HG02884 (cell line): ENCODE data around the gene LDB3.

Experiments
- ATAC-seq: cut with Tn5 transposase; IDR thresholded peaks from one replicate; pipeline ENCODE4 v1.9.1; 2021; ENCODE audit warnings: mild to moderate bottlenecking, moderate library complexity; ENCODE audit not compliant: unreplicated experiment

Gene LDB3

DNA sequence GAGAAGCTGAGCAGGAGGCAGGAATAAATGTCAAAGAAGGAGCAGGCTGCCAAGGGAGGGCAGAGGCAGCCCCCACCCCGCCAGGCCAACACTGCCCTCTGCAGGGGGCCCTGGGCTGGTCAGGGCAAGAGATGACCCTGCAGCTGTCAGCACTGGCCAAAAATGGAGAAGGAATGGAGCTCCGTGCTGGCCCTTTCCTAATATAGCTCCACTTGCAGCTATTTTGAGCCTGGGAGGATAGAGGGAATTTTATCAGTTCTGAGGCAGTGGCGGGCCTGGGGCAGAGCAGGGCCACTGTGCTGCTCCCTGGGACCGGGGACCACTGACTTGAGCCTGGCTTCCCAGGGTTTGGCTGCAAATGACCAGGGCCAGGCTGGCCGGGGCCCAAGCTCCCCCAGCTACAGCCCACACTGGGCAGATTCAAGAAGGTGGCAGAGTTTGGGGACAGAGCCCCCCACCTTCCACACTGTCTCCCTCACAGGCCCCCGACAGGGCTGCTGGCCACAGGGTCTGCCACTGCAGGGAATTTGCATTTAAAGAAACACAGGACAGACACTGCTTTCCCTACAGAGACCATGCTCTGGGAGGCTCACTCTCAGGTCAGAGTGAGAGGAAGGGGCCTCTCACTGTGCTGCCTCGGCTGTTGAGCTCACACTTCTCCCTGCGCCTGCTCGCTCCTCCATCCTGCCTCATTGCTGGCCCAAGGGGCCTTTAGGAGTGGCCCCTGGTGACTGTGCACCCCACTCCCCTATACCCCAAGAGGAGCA, 16.2 kb downstream of the LDB3 start:
- no peak for ATAC-seq

GRCh38 chr10:86685416-86685815, 17.1 kb downstream of the LDB3 start:
- ATAC-seq: no peak

- ATAC-seq: no peak
Observed at GRCh38 chr10:86685893-86686632, 17.8 kb downstream of the LDB3 start.

DNA sequence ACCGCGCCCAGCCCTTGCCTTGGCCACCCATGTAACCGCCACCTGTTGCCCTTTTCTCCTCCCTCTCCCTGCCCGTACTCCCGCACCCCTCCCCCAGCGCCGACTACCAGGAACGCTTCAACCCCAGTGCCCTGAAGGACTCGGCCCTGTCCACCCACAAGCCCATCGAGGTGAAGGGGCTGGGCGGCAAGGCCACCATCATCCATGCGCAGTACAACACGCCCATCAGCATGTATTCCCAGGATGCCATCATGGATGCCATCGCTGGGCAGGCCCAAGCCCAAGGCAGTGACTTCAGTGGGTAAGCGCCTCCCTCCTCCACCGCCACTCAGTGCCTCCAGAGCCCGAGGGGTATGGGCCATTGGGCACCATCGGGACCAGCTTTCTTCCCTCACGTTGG, 18.7 kb downstream of the LDB3 start:
- no peak for ATAC-seq

DNA sequence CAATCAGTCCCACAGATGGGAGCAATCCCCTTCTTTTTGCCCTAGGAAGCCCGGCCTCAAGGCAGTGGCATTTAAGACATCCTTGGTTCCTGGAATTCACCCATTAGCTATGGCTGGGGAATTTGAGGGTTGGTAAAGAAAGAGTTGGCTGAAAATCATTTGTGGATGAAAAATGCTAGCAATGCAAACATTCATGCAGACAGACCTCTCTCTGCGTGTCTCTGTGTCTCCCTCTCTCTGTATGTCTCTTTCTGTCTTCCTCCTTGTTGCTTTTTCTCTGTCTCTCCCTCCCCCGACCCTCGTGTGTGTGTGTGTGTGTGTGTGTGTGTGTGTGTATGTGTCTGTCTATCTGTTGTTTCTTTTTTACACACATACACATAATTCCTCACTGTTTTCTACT, 19.4 kb downstream of the LDB3 start:
- ATAC-seq: no peak

DNA sequence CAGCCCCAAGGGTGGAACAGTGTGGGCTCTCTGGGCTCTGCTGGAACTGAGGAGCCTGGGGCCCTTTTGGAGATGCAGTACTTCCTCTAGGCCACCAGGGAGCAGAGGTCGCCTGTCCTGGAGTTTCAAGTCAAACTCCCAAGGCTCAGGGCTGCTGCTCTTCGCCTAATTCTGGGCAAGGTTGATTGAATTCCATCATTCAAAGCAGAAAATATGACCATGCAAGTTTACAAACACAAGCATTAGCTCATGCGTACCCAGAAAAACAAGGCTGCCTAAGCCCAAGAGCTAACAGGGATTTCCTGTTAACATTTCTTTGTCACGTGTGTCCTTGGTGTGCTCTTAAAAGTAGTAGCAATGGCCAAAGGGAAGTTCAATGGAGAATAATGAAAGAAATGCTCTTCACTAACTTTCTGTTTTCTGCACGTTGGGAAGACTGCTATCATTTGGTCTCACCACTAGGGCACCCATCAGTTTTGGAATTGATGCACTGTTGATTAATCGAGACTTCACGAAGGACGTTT, 20.1 kb downstream of the LDB3 start:
- peak; percentile 93 for ATAC-seq

DNA sequence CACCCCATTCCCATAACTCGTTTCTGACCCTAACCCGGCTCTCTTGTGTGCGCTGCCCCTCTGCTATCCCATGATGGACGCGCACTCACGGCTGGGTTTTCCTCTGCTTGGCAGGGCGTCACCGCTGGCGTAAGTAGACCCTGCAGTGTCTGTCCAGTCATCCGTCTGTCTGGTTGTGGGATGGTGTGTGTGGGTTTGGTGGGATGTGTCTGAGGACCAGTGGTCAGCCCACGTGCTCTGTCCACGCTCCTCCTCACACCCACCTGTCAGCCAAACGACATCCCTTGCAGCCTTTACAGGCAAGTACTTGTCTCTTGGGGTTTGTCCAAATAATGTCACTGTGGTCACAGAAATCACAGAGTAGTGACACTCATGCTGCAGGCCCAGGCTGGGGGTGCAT, 20.8 kb downstream of the LDB3 start:
- ATAC-seq: no peak

- ATAC-seq: no peak
Observed at GRCh38 chr10:86690231-86690630, 21.9 kb downstream of the LDB3 start.

GRCh38 chr10:86690657-86691084, 22.4 kb downstream of the LDB3 start:
- no peak for ATAC-seq

DNA sequence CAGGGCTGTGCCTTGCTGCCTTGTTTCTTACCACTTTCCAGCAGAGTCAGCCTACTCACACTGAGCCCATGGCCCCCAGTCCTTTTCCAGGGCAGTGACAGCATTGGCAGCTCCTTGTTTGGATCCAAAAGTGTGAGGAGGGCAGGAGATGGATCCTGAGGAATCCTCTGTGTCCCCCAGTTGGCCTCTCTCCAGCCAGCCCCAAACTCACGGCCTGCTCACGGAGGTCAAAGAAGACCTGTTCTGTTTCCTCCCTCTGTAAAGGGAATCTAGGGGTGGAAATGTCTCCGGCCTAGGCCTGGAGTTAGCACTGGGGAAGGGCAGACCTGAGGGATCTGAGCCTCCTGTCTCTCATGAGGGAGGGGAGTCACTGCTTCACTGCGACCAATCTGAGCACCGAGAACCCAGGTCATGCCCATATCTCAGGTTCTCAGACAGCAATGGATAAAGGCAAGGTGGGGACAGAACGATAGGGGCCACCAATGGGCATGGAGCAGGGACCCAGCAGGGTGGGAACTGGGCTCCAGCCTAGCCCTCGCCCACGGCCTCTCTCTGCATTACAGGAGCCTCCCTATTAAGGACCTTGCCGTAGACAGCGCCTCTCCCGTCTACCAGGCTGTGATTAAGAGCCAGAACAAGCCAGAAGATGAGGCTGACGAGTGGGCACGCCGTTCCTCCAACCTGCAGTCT, 23.2 kb downstream of the LDB3 start:
- no peak for ATAC-seq

DNA sequence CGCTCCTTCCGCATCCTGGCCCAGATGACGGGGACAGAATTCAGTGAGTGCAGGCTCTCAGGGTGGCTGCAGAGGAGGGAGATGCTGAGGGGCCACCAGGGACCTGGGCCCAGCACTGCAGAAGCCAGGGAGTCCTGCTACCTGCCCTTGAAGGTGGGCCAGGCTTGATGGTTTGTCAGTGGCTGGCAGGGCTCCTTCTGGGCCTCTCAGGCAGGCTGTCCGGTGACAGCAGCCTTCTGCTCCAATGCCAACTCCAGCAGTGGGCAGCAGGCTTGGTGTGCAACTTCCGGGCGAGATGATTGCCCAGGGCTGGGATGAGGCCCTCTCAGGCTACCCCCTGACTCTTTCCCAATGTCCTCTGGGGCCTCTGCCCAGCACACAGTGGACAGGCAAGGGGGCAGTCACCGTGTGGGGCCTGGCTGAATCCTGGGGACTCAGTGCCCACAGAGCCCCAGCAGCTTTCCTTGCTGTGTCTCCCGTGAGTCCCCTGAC, 23.8 kb downstream of the LDB3 start:
- no peak for ATAC-seq

GRCh38 chr10:86692664-86693063, 24.4 kb downstream of the LDB3 start:
- no peak for ATAC-seq

DNA sequence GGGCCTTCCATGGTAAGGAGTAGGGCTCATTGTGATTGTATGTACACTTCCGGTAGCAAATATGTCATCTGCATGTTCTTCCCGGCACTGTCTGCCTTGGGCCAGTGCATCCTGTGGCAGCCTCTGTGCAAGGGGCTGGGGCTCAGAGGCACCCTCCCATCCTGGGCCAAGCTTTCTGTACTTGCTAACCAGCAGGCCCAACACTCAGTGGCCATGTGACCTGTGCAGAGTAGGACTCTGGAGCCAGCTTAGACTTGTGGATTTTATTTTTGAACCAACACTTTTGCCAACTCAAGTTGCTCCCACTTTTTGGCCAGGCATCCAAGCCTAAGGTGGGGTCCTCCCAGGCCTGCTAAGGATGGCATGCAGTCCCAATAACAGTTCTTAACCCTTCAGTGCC, 25.0 kb downstream of the LDB3 start:
- no peak for ATAC-seq

- ATAC-seq: no peak
Observed at GRCh38 chr10:86693721-86694369, 25.5 kb downstream of the LDB3 start.

DNA sequence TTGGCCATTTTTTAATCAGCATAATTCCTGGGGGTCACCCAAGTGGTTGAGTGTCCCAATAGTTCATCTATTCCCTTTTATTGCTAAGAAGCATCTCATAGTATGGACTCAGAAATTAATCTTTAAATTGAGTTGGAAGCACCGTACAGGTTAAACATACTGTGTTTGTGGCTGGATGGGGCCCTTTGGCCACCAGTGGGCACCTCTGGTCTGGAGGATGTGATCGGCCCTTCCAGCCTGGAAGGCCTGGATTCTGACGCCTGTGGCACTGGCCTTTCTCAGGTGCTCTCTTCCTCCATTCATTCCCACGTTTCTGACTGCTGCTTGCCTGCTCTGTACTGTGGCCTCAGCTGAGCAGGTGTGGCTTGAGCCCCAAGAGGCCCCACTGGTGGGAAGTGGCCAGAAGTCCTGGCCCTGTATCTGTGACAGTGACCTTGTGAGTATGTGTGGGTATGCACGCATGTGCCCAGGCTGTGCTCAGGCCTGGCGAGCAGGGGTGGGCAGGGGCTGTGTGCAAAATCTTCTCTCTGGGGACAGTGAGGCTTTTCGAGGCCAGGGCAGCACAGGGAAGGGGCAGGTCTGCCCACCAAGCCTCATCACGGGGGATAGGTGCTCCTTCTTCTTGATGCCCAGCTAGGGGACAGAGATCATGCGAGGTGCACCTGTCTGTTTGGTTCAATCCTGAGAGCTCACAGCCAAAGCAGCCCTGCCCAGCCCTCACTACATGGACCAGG, 30.1 kb downstream of the LDB3 start:
- ATAC-seq: no peak

DNA sequence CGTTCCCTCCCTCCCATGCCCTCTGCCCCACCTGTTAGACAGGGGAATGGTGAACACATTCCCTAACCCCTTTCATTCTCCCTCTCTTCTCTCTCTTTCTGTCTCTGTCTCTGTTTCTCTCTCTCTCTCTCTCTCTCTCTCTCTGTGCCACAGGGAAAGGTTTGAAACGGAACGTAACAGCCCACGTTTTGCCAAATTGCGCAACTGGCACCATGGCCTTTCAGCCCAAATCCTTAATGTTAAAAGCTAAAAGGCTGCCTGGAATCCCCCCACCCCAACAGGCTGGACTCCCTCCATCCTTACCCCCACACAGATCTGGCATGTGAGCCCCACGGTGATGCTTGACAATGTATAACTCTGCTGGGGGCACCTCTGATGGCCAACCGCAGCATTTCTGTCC, 30.8 kb downstream of the LDB3 start:
- no peak for ATAC-seq

DNA sequence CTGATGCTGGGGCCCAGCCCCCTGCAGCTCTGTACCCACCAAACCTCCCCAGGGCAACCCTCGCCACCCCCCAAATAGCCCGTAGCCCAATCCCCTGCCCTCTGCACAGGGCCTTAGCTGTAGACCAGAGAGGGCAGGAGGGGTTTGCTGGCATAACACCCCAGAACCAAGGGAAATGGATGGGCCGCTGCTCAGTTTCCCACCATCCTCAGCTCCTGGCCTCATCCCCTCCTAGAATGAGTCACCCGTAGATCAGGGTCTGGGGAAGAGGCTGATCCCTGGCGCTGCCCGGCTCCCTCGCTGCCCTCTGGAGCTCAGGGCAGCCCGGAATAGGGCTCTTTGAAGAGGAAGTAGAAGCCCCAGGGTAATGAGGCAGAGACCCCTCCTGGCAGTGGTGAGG, 31.2 kb downstream of the LDB3 start:
- no peak for ATAC-seq

GRCh38 chr10:86699991-86700840, 31.9 kb downstream of the LDB3 start:
- ATAC-seq: no peak

DNA sequence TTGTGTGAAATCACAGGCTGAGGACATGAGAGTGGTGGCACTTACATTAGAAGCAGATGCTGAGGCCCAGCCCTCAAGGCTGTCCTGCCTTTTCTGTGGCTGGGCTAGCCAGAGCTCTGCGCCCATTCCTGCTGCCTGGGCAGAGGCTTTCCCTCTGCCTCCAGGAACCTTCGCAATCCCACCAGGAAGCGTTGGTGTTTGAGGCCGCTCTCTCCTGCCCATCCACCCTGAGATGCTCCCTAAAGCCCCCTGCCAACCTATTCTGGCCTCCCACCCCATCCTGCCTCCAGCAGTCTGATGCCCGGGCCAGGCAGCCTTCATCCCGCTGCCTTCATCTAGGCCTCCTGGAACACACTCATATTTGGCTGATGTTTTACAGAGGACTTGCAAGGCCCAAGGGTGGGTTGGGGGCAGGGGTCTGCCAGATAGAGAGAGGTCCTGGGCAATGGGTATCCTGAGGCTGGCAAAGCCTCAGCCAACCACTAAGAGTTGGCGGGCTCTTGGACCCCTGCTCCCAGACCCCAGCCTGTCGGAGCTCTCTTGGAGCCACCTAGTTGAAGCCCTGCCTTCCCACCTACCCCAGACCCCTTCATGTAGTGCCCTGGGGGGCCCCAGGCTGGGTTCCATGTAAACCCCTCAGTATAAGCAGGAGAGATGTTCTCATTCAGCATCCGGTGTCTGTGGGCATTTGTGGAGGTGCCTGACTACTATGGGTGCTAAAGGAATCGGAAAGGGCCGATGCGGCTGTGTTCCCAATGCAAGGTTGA, 32.7 kb downstream of the LDB3 start:
- no peak for ATAC-seq
